ENCODE data around the gene NFIC.

NFIC gene

DNA sequence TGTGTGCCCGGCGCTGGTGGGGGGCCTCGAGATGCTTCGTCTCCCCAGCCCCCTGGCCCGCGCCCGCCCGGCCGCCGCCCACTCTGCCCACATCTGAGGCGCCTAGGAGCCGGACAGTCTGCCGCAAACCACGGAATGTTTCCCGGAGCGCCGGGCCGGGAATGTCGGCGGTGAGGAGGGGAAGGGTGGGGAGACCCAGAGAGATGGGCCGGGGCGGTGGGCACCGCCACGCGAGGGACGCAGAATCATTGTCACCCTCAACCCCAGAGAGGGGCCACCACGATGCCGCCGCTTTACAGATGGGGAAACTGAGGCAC lies 46.1 kb upstream of the NFIC start:
- Histone ChIP-seq H4K20me1 (ENCODE audit: insufficient read depth, low read length) (no peaks in the 10 kb centered on the region), H3K9me2 (replicated peaks; ENCODE audit: insufficient read depth, low read length) (no peaks in the 10 kb centered on the region), H3K9me3 (replicated peaks; ENCODE audit: insufficient read depth, low read length) (no peaks in the 10 kb centered on the region), H3K27ac (ENCODE audit: low read length) (no peak overlapping the region), H3F3A (ENCODE audit: insufficient read depth, low read length) (no peaks in the 10 kb centered on the region), H3K27me3 (replicated peaks; ENCODE audit: insufficient read depth, low read length) (peaks cover 82% of the 10 kb centered on the region), H3K9ac (ENCODE audit: low read length) (no peak overlapping the region), H3K4me3 (ENCODE audit: low read length) (no peak overlapping the region), H3K36me3 (replicated peaks; ENCODE audit: insufficient read depth, low read length) (no peaks in the 10 kb centered on the region), H3K4me2 (ENCODE audit: low read depth, low read length) (no peak overlapping the region), H3K79me2 (ENCODE audit: low read length) (no peaks in the 10 kb centered on the region), H2AFZ (ENCODE audit: low read length) (no peak overlapping the region), H3K4me1 (ENCODE audit: low read length) (no peaks in the 10 kb centered on the region)
- no peak for TF ChIP-seq EZH2phosphoT487 (IDR thresholded peaks at IDR 0.05; ENCODE audit: low read length)
- no peak for TF ChIP-seq EZH2 (optimal IDR thresholded peaks at IDR 0.05; ENCODE audit: low read depth, low read length)
- DNase-seq: no peak

DNA sequence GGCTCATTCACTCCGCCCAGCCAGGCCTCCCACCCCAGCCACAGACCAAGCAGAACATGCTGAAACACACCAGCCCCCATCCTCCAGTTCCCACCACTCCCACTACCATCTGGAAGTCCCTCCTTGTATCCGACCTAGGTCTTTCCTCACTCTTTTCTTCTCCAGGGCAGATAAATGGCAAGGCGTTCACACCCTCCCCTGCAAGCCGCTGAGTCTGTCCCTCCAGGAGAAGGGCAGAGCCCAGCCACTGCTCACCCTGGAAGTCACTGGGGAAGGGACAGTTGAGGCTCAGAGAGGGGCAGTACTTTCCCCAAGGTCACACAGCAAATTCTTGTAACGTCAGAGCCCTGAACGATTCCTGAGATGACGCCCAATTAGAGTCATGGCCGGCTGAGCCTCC lies 45.5 kb upstream of the NFIC start:
- no peak overlapping the region for H3K4me2 ChIP-seq (ENCODE audit: low read depth, low read length)
- H3K9me3 ChIP-seq (replicated peaks; ENCODE audit: insufficient read depth, low read length): no peaks in the 10 kb centered on the region
- no peak overlapping the region for H3K4me3 ChIP-seq (ENCODE audit: low read length)
- TF ChIP-seq EZH2 (optimal IDR thresholded peaks at IDR 0.05; ENCODE audit: low read depth, low read length) (no peak), EZH2phosphoT487 (IDR thresholded peaks at IDR 0.05; ENCODE audit: low read length) (no peak)
- TF ChIP-seq, protein P1, sequence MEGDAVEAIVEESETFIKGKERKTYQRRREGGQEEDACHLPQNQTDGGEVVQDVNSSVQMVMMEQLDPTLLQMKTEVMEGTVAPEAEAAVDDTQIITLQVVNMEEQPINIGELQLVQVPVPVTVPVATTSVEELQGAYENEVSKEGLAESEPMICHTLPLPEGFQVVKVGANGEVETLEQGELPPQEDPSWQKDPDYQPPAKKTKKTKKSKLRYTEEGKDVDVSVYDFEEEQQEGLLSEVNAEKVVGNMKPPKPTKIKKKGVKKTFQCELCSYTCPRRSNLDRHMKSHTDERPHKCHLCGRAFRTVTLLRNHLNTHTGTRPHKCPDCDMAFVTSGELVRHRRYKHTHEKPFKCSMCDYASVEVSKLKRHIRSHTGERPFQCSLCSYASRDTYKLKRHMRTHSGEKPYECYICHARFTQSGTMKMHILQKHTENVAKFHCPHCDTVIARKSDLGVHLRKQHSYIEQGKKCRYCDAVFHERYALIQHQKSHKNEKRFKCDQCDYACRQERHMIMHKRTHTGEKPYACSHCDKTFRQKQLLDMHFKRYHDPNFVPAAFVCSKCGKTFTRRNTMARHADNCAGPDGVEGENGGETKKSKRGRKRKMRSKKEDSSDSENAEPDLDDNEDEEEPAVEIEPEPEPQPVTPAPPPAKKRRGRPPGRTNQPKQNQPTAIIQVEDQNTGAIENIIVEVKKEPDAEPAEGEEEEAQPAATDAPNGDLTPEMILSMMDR (IDR thresholded peaks at IDR 0.05; ENCODE audit: low read length): no peak
- peaks cover 82% of the 10 kb centered on the region for H3K27me3 ChIP-seq (replicated peaks; ENCODE audit: insufficient read depth, low read length)
- no peak for DNase-seq
- H3K36me3 ChIP-seq (replicated peaks; ENCODE audit: insufficient read depth, low read length): no peaks in the 10 kb centered on the region
- no peaks in the 10 kb centered on the region for H4K20me1 ChIP-seq (ENCODE audit: insufficient read depth, low read length)
- no peak overlapping the region for H2AFZ ChIP-seq (ENCODE audit: low read length)
- H3F3A ChIP-seq (ENCODE audit: insufficient read depth, low read length): no peaks in the 10 kb centered on the region
- no peak overlapping the region for H3K27ac ChIP-seq (ENCODE audit: low read length)
- H3K9me2 ChIP-seq (replicated peaks; ENCODE audit: insufficient read depth, low read length): no peaks in the 10 kb centered on the region
- no peaks in the 10 kb centered on the region for H3K4me1 ChIP-seq (ENCODE audit: low read length)
- H3K79me2 ChIP-seq (ENCODE audit: low read length): no peaks in the 10 kb centered on the region
- H3K9ac ChIP-seq (ENCODE audit: low read length): no peak overlapping the region

- no peak for DNase-seq
- Histone ChIP-seq H3K79me2 (ENCODE audit: low read length) (no peaks in the 10 kb centered on the region), H3K4me3 (ENCODE audit: low read length) (no peak overlapping the region), H3K9me2 (replicated peaks; ENCODE audit: insufficient read depth, low read length) (no peaks in the 10 kb centered on the region), H3K9ac (ENCODE audit: low read length) (no peak overlapping the region), H3F3A (ENCODE audit: insufficient read depth, low read length) (no peaks in the 10 kb centered on the region), H3K36me3 (replicated peaks; ENCODE audit: insufficient read depth, low read length) (no peaks in the 10 kb centered on the region), H2AFZ (ENCODE audit: low read length) (no peak overlapping the region), H4K20me1 (ENCODE audit: insufficient read depth, low read length) (no peaks in the 10 kb centered on the region), H3K27me3 (replicated peaks; ENCODE audit: insufficient read depth, low read length) (peaks cover 74% of the 10 kb centered on the region), H3K9me3 (replicated peaks; ENCODE audit: insufficient read depth, low read length) (no peaks in the 10 kb centered on the region), H3K27ac (ENCODE audit: low read length) (no peak overlapping the region), H3K4me1 (ENCODE audit: low read length) (no peaks in the 10 kb centered on the region), H3K4me2 (ENCODE audit: low read depth, low read length) (no peak overlapping the region)
- TF ChIP-seq EZH2phosphoT487 (IDR thresholded peaks at IDR 0.05; ENCODE audit: low read length) (no peak), EZH2 (optimal IDR thresholded peaks at IDR 0.05; ENCODE audit: low read depth, low read length) (no peak)
- TF ChIP-seq, protein P1 (IDR thresholded peaks at IDR 0.05; ENCODE audit: low read length): no peak
Measured at GRCh38 chr19:3321696-3322095, 44.7 kb upstream of the NFIC start.

GRCh38 chr19:3322199-3322978 lies 44.0 kb upstream of the NFIC start:
- no peaks in the 10 kb centered on the region for H3F3A ChIP-seq (ENCODE audit: insufficient read depth, low read length)
- H3K4me3 ChIP-seq (ENCODE audit: low read length): no peak overlapping the region
- H3K27ac ChIP-seq (ENCODE audit: low read length): no peak overlapping the region
- no peaks in the 10 kb centered on the region for H4K20me1 ChIP-seq (ENCODE audit: insufficient read depth, low read length)
- no peak overlapping the region for H3K4me2 ChIP-seq (ENCODE audit: low read depth, low read length)
- peaks cover 67% of the 10 kb centered on the region for H3K27me3 ChIP-seq (replicated peaks; ENCODE audit: insufficient read depth, low read length)
- H3K9me2 ChIP-seq (replicated peaks; ENCODE audit: insufficient read depth, low read length): no peaks in the 10 kb centered on the region
- no peak overlapping the region for H2AFZ ChIP-seq (ENCODE audit: low read length)
- no peaks in the 10 kb centered on the region for H3K4me1 ChIP-seq (ENCODE audit: low read length)
- H3K9ac ChIP-seq (ENCODE audit: low read length): no peak overlapping the region
- H3K79me2 ChIP-seq (ENCODE audit: low read length): no peaks in the 10 kb centered on the region
- no peaks in the 10 kb centered on the region for H3K36me3 ChIP-seq (replicated peaks; ENCODE audit: insufficient read depth, low read length)
- H3K9me3 ChIP-seq (replicated peaks; ENCODE audit: insufficient read depth, low read length): no peaks in the 10 kb centered on the region
- DNase-seq: no peak
- TF ChIP-seq EZH2 (optimal IDR thresholded peaks at IDR 0.05; ENCODE audit: low read depth, low read length) (no peak), EZH2phosphoT487 (IDR thresholded peaks at IDR 0.05; ENCODE audit: low read length) (no peak)
- TF ChIP-seq, protein P1 (IDR thresholded peaks at IDR 0.05; ENCODE audit: low read length): no peak

Measured in MM.1S (cell line).